ENCODE results near the gene TSPOAP1. TPM values are rescaled to one million over a fixed set of nuclear protein-coding genes. Genes with fewer than 3 reads are reported as not detected.

Gene TSPOAP1
- total and polyA plus RNA-seq, 2 of the 13 experiments (the other 11 are each of a cell fraction or from before 2014, with no cell fraction given) = not detected

- ATAC-seq = no peak
- peaks cover 26% of the 10 kb centered on the region for H3K4me1 ChIP-seq (ENCODE audit: insufficient read depth, low read length)
- H3K36me3 ChIP-seq (replicated peaks in 1 of 2; ENCODE audit: control insufficient read depth in 1 of 2, insufficient read depth in 2 of 2, low read length in 2 of 2) = no peaks in the 10 kb centered on the region
- TF ChIP-seq ZNF883 (CRISPR knock-in tag; IDR thresholded peaks at IDR 0.05; ENCODE audit: not compliant biosample characterization) (no peak), ESRRA (CRISPR knock-in tag; IDR thresholded peaks at IDR 0.05; ENCODE audit: low read depth) (no peak), BORCS8-MEF2B (CRISPR knock-in tag; IDR thresholded peaks at IDR 0.05) (no peak), NFKBIZ (CRISPR knock-in tag; IDR thresholded peaks at IDR 0.05) (no peak), THAP9 (CRISPR knock-in tag; IDR thresholded peaks at IDR 0.05; ENCODE audit: borderline replicate concordance) (0 out of 2 replicates have a peak, but pooled peaks have one; percentile 9), ZNF609 (CRISPR knock-in tag; IDR thresholded peaks at IDR 0.05; ENCODE audit: borderline replicate concordance) (no peak), FOXO1 (CRISPR knock-in tag; IDR thresholded peaks at IDR 0.05) (no peak)
- POLR2A ChIA-PET = interaction anchor here (0.6 to 2.3 kb wide), 5 partner anchors 14 to 95 kb away, joined by 3 to 10 read pairs (median 4); partner anchors contain the start of genes RNF43 and SUPT4H1
- H2AFZ ChIP-seq (ENCODE audit: low read length) = no peak overlapping the region
- H3K9ac ChIP-seq (ENCODE audit: insufficient read depth, low read depth, low read length) = no peak overlapping the region
- CTCF ChIA-PET (ENCODE audit: low intra/inter-chr PET ratio, low total read pairs) = no interaction called here
- 43% methylated on average over 9 of the region's 9 CpGs for WGBS (ENCODE audit: low lambda C conversion rate)
- H3K4me3 ChIP-seq (replicated peaks in 1 of 3; ENCODE audit: insufficient read depth in 1 of 3, low read depth in 2 of 3, low read length in 3 of 3) = no peak overlapping the region; a peak in 1 of 6 replicates
- BruUV-seq (replicated peaks) = no TSS peak
- no peaks in the 10 kb centered on the region for H3K79me2 ChIP-seq (ENCODE audit: insufficient read depth, low read length)
- no peak for DNase-seq (ENCODE audit: low spot score)
- intact Hi-C loops (cut with micrococcal nuclease; ENCODE audit: unreplicated experiment) (no loop called here), in situ Hi-C loops (cut with HindIII; ENCODE audit: extremely low pct_ligation_motif_present, low pct_unique_long_range_greater_than_20kb) (no loop called here)
- FAIRE-seq = no peak
- H3K27ac ChIP-seq (ENCODE audit: extremely low read length, insufficient read depth, low read length) = no peak overlapping the region
- H4K20me1 ChIP-seq (ENCODE audit: insufficient read depth, low read length) = no peaks in the 10 kb centered on the region
- H3K4me2 ChIP-seq (ENCODE audit: low read depth, low read length) = peak overlapping the region; percentile 41
- peaks cover 31 to 87% of the 10 kb centered on the region in 2 experiments for H3K27me3 ChIP-seq (ENCODE audit: control insufficient read depth in 1 of 2, insufficient read depth in 2 of 2, low read length in 2 of 2)
- no peaks in the 10 kb centered on the region for H3K9me3 ChIP-seq (ENCODE audit: low read length)
Observed at GRCh38 chr17:58322581-58323185, 5.9 kb downstream of the TSPOAP1 start.

Measured in HepG2 (cell line).